AG08395 (cell line): ENCODE measurements around the gene PLSCR3.

ENCODE experiments used
- DNase-seq: peaks from one replicate; pipeline ENCODE4 v3.0.0; 2012; ENCODE audit warnings: mixed read lengths, low spot score

The PLSCR3 gene

GRCh38 chr17:7405350-7406234, 11.3 kb upstream of the PLSCR3 start:
- no peak for DNase-seq

GRCh38 chr17:7404737-7405349, 10.5 kb upstream of the PLSCR3 start:
- DNase-seq = peak; percentile 73

GRCh38 chr17:7403977-7404736, 9.8 kb upstream of the PLSCR3 start, which contains the start of gene TMEM256:
Gene TMEM256, minus strand, starts transcription at chr17:7404097. Its CDS starts 13 bp downstream, at chr17:7404084.
- DNase-seq = peak; percentile 98

GRCh38 chr17:7403727-7403976, 9.3 kb upstream of the PLSCR3 start:
- peak; percentile 84 for DNase-seq

GRCh38 chr17:7403043-7403726, 8.9 kb upstream of the PLSCR3 start:
- DNase-seq = peak; percentile 25

GRCh38 chr17:7398612-7399011, 4.3 kb upstream of the PLSCR3 start:
- no peak for DNase-seq

GRCh38 chr17:7396147-7396546, 1.8 kb upstream of the PLSCR3 start:
- no peak for DNase-seq

GRCh38 chr17:7393613-7394451, 493 bp downstream of the PLSCR3 start:
- peak; percentile 35 for DNase-seq

GRCh38 chr17:7392696-7393612, 1.4 kb downstream of the PLSCR3 start:
- DNase-seq = no peak

GRCh38 chr17:7391307-7391706, 3.0 kb downstream of the PLSCR3 start:
- DNase-seq = no peak

- DNase-seq = no peak
Measured at GRCh38 chr17:7389924-7390910, 4.1 kb downstream of the PLSCR3 start.

GRCh38 chr17:7388856-7389255, 5.5 kb downstream of the PLSCR3 start:
- no peak for DNase-seq

GRCh38 chr17:7384489-7385081, 9.7 kb downstream of the PLSCR3 start:
- no peak for DNase-seq

- DNase-seq = peak; percentile 40
Measured at GRCh38 chr17:7383742-7384488, 10.4 kb downstream of the PLSCR3 start.

GRCh38 chr17:7383371-7383741, 11.0 kb downstream of the PLSCR3 start:
- DNase-seq = no peak

GRCh38 chr17:7382901-7383300, 11.4 kb downstream of the PLSCR3 start:
- DNase-seq = no peak

- peak; percentile 63 for DNase-seq
Measured at GRCh38 chr17:7380855-7381683, 13.3 kb downstream of the PLSCR3 start, which contains the start of gene TNK1. Gene TNK1, plus strand, starts transcription at chr17:7381089. Its CDS starts 1,838 bp downstream, at chr17:7382927.
